Activated CD4-positive, alpha-beta T cell treated with anti-CD3 and anti-CD28 coated beads for 4 hours (primary cell): ENCODE measurements around the gene MBD3.

Source experiments
- DNase-seq, 2 donors: peaks; one replicate each; pipeline ENCODE4 v3.0.0-alpha.2; 2020

Gene MBD3

GRCh38 chr19:1618157-1619093 is 25.8 kb upstream of the MBD3 start:
- DNase-seq: peak in 1 of 2 donors; percentile 26

GRCh38 chr19:1616875-1617274 is 24.2 kb upstream of the MBD3 start:
- no peak for DNase-seq

- no peak for DNase-seq
Measured at GRCh38 chr19:1616396-1616795, 23.7 kb upstream of the MBD3 start.

GRCh38 chr19:1615156-1615765 is 22.6 kb upstream of the MBD3 start:
- no peak for DNase-seq

GRCh38 chr19:1613808-1614570 is 21.3 kb upstream of the MBD3 start:
- no peak for DNase-seq

GRCh38 chr19:1613146-1613545 is 20.5 kb upstream of the MBD3 start:
- no peak for DNase-seq

- no peak for DNase-seq
Measured at GRCh38 chr19:1612114-1613086, 19.7 kb upstream of the MBD3 start.

GRCh38 chr19:1611353-1611752 is 18.7 kb upstream of the MBD3 start:
- no peak for DNase-seq

- peak in 1 of 2 donors; percentile 23 for DNase-seq
Measured at GRCh38 chr19:1610579-1610978, 17.9 kb upstream of the MBD3 start.

GRCh38 chr19:1609680-1610474 is 17.2 kb upstream of the MBD3 start:
- no peak for DNase-seq

- peak in 1 of 2 donors; percentile 27 for DNase-seq
Measured at GRCh38 chr19:1609103-1609396, 16.4 kb upstream of the MBD3 start.

- DNase-seq: peak in 1 of 2 donors; percentile 22
Measured at GRCh38 chr19:1608359-1609102, 15.9 kb upstream of the MBD3 start.

- DNase-seq: no peak
Measured at GRCh38 chr19:1606138-1606651, 13.5 kb upstream of the MBD3 start.

- DNase-seq: peak; percentile 90 to 93
Measured at GRCh38 chr19:1605236-1606137, 12.8 kb upstream of the MBD3 start, which contains the start of gene UQCR11. Gene UQCR11 (minus strand): TSS chr19:1605462. CDS start chr19:1605409, 53 bp downstream.

GRCh38 chr19:1602091-1602707 is 9.5 kb upstream of the MBD3 start:
- no peak for DNase-seq

- DNase-seq: no peak
Measured at GRCh38 chr19:1601613-1602064, 9.0 kb upstream of the MBD3 start.

GRCh38 chr19:1599460-1599846 is 6.8 kb upstream of the MBD3 start:
- no peak for DNase-seq

GRCh38 chr19:1598777-1599459 is 6.3 kb upstream of the MBD3 start:
- no peak for DNase-seq
